HepG2 (cell line): Measurements from ENCODE around the gene UST. TPM values are rescaled to one million over a fixed set of nuclear protein-coding genes. Genes with fewer than 3 reads are reported as not detected.
A peak's percentile ranks its signal among the peaks of the same experiment; 100 is the strongest.

ENCODE experiments used
- DNMT3B ChIP-seq: conservative IDR thresholded peaks from 2 replicates; pipeline ENCODE4 v1.6.1; 2016; ENCODE audit warnings: missing biosample characterization, control low read depth
- GATA4 ChIP-seq: sonication (generic); IDR thresholded peaks from 2 replicates; pipeline ENCODE4 v1.6.1; 2016; ENCODE audit warnings: antibody characterized with exemption, low read depth, borderline replicate concordance
- IKZF1 ChIP-seq: fragments of 450-650 bp; IDR thresholded peaks from 2 replicates; pipeline ENCODE4 v1.7.1; 2016
- NFATC3 ChIP-seq: sonication (generic); formaldehyde crosslinking; IDR thresholded peaks from 2 replicates; pipeline ENCODE4 v1.5.1; 2020; ENCODE audit warnings: mild to moderate bottlenecking, missing genetic modification reagents
- NONO ChIP-seq, 2 experiments: fragments of 450-650 bp in 1 of 2; sonication (generic) in 1 of 2; formaldehyde crosslinking in 1 of 2; IDR thresholded peaks in 1 of 2; conservative IDR thresholded peaks in 1 of 2; 2 replicates each; pipeline versions ENCODE4 v1.6.1 to v1.8.0; 2017 to 2022; ENCODE audit warnings: mild to moderate bottlenecking in 1 of 2, missing genetic modification reagents in 1 of 2, moderate library complexity in 1 of 2
- RCOR2 ChIP-seq: IDR thresholded peaks from 2 replicates; pipeline ENCODE4 v1.6.1; 2016; ENCODE audit warnings: missing biosample characterization, missing genetic modification reagents
- RFX5 ChIP-seq: IDR thresholded peaks from 2 replicates; pipeline ENCODE4 v1.6.1; 2011; ENCODE audit warnings: low read depth, low read length, improper control_type of control experiment
- ZFX ChIP-seq: sonication (generic); formaldehyde crosslinking; IDR thresholded peaks from 2 replicates; pipeline ENCODE4 v1.4.0; 2020; ENCODE audit warnings: mild to moderate bottlenecking, low read depth, missing genetic modification reagents, moderate library complexity
- ZNF30 ChIP-seq: sonication (generic); formaldehyde crosslinking; IDR thresholded peaks from 2 replicates; pipeline ENCODE4 v1.5.0; 2020; ENCODE audit warnings: mild to moderate bottlenecking, missing genetic modification reagents
- ZNF326 ChIP-seq: sonication (generic); formaldehyde crosslinking; IDR thresholded peaks from 2 replicates; pipeline ENCODE4 v1.4.0; 2020; ENCODE audit warnings: missing genetic modification reagents, borderline replicate concordance
- ZNF496 ChIP-seq: sonication (generic); formaldehyde crosslinking; IDR thresholded peaks from 2 replicates; pipeline ENCODE4 v1.8.1; 2023; ENCODE audit warnings: mild to moderate bottlenecking, moderate library complexity, missing genetic modification reagents; ENCODE audit not compliant: insufficient replicate concordance
- ZNF709 ChIP-seq: sonication (generic); formaldehyde crosslinking; IDR thresholded peaks from 2 replicates; pipeline ENCODE4 v1.5.0; 2020; ENCODE audit warnings: mild to moderate bottlenecking, missing genetic modification reagents
- ZNF766 ChIP-seq: sonication (generic); formaldehyde crosslinking; IDR thresholded peaks from 2 replicates; pipeline ENCODE4 v1.5.0; 2020; ENCODE audit warnings: missing genetic modification reagents, borderline replicate concordance
- ZNF841 ChIP-seq: sonication (generic); formaldehyde crosslinking; IDR thresholded peaks from 2 replicates; pipeline ENCODE4 v1.8.1; 2023; ENCODE audit warnings: missing genetic modification reagents, borderline replicate concordance
- polyA plus RNA-seq, 8 experiments: library from polyadenylated mRNA; depleted of rRNA in 3 of 8; stranded (reverse) in 7 of 8; unstranded in 1 of 8; fragments of >200 nt; fragmentation: Illumina TruSeq in 4 of 8; extraction: Trizol in 4 of 8; gene quantifications; 2 replicates each; pipeline versions ENCODE4 v1.2.1 to v1.2.3, GENCODE V29; 2011 to 2016; ENCODE audit warnings: low read depth in 4 of 8, missing spikeins in 1 of 8, mixed read lengths in 1 of 8; ENCODE audit not compliant: insufficient read depth in 1 of 8
- total RNA-seq, 5 experiments: library from RNA; depleted of rRNA; stranded (reverse); fragments of >200 nt; fragmentation: Illumina TruSeq; extraction: Trizol; gene quantifications; 2 replicates each; pipeline ENCODE4 v1.2.3, GENCODE V29; 2016; ENCODE audit warnings: low read depth in 1 of 5
- TF ChIP-seq, protein P1 (sequence below): sonication (generic); formaldehyde crosslinking; IDR thresholded peaks from 2 replicates; pipeline ENCODE4 v1.8.0; 2022; ENCODE audit warnings: mild to moderate bottlenecking, missing genetic modification reagents, borderline replicate concordance
- TF ChIP-seq, protein P2 (sequence below): IDR thresholded peaks from 2 replicates; pipeline ENCODE4 v1.6.1; 2016; ENCODE audit warnings: missing biosample characterization, missing genetic modification reagents, low read depth
- TF ChIP-seq, protein P3 (sequence below): sonication (generic); formaldehyde crosslinking; IDR thresholded peaks from 2 replicates; pipeline ENCODE4 v1.4.0; 2020; ENCODE audit warnings: missing genetic modification reagents
- TF ChIP-seq, protein P4 (sequence below): sonication (generic); formaldehyde crosslinking; IDR thresholded peaks from 2 replicates; pipeline ENCODE4 v1.4.0; 2020; ENCODE audit warnings: mild to moderate bottlenecking, low read depth, missing genetic modification reagents
- TF ChIP-seq, protein P5 (sequence below): sonication (generic); formaldehyde crosslinking; IDR thresholded peaks from 2 replicates; pipeline ENCODE4 v1.5.1; 2020; ENCODE audit warnings: missing genetic modification reagents, mild to moderate bottlenecking, borderline replicate concordance
- TF ChIP-seq, protein P6 (sequence below): IDR thresholded peaks from 2 replicates; pipeline ENCODE4 v1.6.1; 2016; ENCODE audit warnings: low read depth, borderline replicate concordance

The UST gene
- total and polyA plus RNA-seq, 2 of the 13 experiments (the other 11 are each of a cell fraction or from before 2014, with no cell fraction given): 0.27 TPM; not detected in 1

DNA sequence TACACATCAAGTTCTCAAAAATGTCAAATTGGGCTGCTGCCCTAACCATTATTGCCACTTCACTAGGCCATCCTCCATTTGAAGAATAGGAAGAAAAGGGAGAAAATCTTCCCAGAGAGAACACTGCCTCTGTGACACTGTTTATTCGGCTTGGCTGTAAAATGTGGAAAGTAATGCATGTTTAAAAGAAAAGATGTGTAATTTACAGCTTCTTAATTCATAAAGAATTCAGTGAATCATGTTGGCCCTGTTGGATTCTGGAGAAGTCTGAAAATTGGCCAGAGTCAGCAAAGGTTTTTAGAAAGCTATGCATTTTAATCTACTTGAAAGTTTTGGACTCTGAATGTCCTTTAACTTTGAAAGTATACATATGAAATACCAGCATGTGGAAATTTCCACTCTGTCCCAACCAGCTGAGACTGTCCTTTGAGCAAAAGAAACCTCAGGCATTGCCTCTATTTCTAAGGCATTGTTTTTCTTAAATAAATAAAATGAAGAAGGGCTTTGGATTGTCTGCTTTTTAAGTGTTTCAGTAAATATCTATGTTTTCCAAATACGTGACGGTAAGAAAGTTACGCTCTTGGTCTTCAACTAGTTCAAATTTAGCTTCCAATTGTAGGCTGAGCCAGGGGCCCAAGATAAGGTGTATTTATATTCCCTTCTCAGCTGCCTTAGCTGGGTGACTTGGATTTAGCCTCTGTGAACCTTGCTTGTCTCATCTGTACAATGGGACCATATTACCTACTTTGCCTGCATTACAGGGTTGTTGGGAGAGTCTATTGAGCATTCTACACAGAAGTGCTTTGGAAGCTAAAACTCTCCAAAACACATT lies 222.2 kb downstream of the UST start (continued):
- TF ChIP-seq NFATC3 (CRISPR knock-in tag) (no peak), ZNF766 (CRISPR knock-in tag) (peak; percentile 57; the same call in 1 of the 2 replicates), ZFX (CRISPR knock-in tag) (no peak), NONO (IDR thresholded peaks at IDR 0.05) (no peak), NONO (CRISPR knock-in tag; conservative IDR thresholded peaks at IDR 0.05) (no peak), IKZF1 (no peak), ZNF841 (CRISPR knock-in tag) (no peak), DNMT3B (CRISPR knock-in tag) (no peak), ZNF30 (no peak), RCOR2 (CRISPR knock-in tag) (no peak), RFX5 (no peak), ZNF326 (no peak), GATA4 (no peak), ZNF496 (no peak), ZNF709 (no peak)
- TF ChIP-seq, protein P1, sequence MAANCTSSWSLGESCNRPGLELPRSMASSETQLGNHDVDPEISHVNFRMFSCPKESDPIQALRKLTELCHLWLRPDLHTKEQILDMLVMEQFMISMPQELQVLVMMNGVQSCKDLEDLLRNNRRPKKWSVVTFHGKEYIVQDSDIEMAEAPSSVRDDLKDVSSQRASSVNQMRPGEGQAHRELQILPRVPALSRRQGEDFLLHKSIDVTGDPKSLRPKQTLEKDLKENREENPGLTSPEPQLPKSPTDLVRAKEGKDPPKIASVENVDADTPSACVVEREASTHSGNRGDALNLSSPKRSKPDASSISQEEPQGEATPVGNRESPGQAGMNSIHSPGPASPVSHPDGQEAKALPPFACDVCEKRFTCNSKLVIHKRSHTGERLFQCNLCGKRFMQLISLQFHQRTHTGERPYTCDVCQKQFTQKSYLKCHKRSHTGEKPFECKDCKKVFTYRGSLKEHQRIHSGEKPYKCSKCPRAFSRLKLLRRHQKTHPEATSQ (CRISPR knock-in tag): no peak
- TF ChIP-seq, protein P2, sequence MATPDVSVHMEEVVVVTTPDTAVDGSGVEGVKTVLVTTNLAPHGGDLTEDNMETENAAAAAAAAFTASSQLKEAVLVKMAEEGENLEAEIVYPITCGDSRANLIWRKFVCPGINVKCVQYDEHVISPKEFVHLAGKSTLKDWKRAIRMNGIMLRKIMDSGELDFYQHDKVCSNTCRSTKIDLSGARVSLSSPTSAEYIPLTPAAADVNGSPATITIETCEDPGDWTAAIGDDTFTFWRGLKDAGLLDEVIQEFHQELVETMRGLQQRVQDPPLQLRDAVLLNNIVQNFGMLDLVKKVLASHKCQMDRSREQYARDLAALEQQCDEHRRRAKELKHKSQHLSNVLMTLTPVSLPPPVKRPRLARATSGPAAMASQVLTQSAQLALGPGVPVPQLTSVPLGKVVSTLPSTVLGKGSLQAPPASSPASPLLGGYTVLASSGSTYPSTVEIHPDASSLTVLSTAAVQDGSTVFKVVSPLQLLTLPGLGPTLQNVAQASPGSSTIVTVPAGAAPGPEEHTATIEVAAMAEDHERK (CRISPR knock-in tag): no peak
- TF ChIP-seq, protein P3, sequence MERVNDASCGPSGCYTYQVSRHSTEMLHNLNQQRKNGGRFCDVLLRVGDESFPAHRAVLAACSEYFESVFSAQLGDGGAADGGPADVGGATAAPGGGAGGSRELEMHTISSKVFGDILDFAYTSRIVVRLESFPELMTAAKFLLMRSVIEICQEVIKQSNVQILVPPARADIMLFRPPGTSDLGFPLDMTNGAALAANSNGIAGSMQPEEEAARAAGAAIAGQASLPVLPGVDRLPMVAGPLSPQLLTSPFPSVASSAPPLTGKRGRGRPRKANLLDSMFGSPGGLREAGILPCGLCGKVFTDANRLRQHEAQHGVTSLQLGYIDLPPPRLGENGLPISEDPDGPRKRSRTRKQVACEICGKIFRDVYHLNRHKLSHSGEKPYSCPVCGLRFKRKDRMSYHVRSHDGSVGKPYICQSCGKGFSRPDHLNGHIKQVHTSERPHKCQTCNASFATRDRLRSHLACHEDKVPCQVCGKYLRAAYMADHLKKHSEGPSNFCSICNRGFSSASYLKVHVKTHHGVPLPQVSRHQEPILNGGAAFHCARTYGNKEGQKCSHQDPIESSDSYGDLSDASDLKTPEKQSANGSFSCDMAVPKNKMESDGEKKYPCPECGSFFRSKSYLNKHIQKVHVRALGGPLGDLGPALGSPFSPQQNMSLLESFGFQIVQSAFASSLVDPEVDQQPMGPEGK (CRISPR knock-in tag): no peak
- TF ChIP-seq, protein P4, sequence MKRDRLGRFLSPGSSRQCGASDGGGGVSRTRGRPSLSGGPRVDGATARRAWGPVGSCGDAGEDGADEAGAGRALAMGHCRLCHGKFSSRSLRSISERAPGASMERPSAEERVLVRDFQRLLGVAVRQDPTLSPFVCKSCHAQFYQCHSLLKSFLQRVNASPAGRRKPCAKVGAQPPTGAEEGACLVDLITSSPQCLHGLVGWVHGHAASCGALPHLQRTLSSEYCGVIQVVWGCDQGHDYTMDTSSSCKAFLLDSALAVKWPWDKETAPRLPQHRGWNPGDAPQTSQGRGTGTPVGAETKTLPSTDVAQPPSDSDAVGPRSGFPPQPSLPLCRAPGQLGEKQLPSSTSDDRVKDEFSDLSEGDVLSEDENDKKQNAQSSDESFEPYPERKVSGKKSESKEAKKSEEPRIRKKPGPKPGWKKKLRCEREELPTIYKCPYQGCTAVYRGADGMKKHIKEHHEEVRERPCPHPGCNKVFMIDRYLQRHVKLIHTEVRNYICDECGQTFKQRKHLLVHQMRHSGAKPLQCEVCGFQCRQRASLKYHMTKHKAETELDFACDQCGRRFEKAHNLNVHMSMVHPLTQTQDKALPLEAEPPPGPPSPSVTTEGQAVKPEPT (CRISPR knock-in tag): no peak
- TF ChIP-seq, protein P5, sequence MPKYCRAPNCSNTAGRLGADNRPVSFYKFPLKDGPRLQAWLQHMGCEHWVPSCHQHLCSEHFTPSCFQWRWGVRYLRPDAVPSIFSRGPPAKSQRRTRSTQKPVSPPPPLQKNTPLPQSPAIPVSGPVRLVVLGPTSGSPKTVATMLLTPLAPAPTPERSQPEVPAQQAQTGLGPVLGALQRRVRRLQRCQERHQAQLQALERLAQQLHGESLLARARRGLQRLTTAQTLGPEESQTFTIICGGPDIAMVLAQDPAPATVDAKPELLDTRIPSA (CRISPR knock-in tag): no peak
- TF ChIP-seq, protein P6, sequence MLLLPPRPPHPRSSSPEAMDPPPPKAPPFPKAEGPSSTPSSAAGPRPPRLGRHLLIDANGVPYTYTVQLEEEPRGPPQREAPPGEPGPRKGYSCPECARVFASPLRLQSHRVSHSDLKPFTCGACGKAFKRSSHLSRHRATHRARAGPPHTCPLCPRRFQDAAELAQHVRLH: no peak
